GM12891 (cell line): ENCODE data around the gene C10orf95.

ENCODE experiments used
- POLR2A ChIP-seq: IDR thresholded peaks from 2 replicates; pipeline ENCODE4 v1.6.1; 2011; ENCODE audit warnings: low read depth, low read length, control low read depth
- POLR2AphosphoS5 ChIP-seq: IDR thresholded peaks from 2 replicates; pipeline ENCODE4 v1.6.1; 2011; ENCODE audit warnings: low read depth, low read length, control low read depth
- SPI1 ChIP-seq: IDR thresholded peaks from 2 replicates; pipeline ENCODE4 v1.6.1; 2011; ENCODE audit warnings: low read depth, low read length, control low read depth
- TAF1 ChIP-seq: IDR thresholded peaks from 2 replicates; pipeline ENCODE4 v1.6.1; 2011; ENCODE audit warnings: low read depth, low read length, control low read depth

DNA sequence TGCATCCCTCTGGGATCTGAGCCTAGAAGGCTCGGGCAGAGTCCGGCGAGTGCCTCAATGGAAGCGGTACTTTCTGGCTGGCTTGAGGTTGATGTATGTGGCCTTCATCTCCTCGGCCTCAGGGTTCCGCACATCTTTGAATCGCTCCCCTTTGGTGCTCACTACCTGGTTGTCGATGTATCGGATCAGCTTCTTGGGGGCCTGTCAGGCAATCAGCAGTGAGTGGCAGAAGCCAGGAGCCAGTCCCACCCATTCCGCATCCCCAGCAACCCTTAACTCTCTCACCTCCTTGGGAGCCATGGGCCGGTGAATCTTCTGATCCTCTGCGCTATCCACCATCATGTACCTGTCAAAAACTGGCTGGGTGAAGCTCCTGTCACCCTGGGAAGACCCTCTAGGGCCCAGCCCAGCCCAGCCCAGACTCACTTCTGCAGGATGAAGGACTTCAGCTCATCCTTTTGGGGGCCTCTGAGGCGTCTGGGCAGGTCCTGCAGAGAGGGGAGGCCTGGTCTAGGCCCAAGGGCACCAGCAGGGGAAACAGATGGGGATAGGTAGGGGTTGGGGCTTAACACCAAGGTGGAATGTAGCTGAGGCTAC is 27.9 kb downstream of the C10orf95 start:
- TF ChIP-seq TAF1 (no peak), POLR2A (no peak), POLR2AphosphoS5 (no peak), SPI1 (no peak)
